HG03460 (cell line): Measurements from ENCODE around the gene ANKRD11.

Experiments
- ATAC-seq: cut with Tn5 transposase; IDR thresholded peaks from one replicate; pipeline ENCODE4 v1.9.1; 2021; ENCODE audit not compliant: unreplicated experiment

Gene ANKRD11

GRCh38 chr16:89354325-89354724 is 136.0 kb downstream of the ANKRD11 start:
- no peak for ATAC-seq

- ATAC-seq = no peak
These were observed 138.2 kb downstream of the ANKRD11 start for GRCh38 chr16:89352091-89352681.

- no peak for ATAC-seq
These were observed 138.7 kb downstream of the ANKRD11 start for GRCh38 chr16:89351645-89352044.

- no peak for ATAC-seq
These were observed 139.5 kb downstream of the ANKRD11 start for GRCh38 chr16:89350701-89351380.

GRCh38 chr16:89349947-89350633 is 140.3 kb downstream of the ANKRD11 start:
- ATAC-seq = no peak

GRCh38 chr16:89347807-89348206 is 142.6 kb downstream of the ANKRD11 start:
- no peak for ATAC-seq

- no peak for ATAC-seq
These were observed 143.5 kb downstream of the ANKRD11 start for GRCh38 chr16:89346869-89347268.

GRCh38 chr16:89345642-89346150 is 144.7 kb downstream of the ANKRD11 start:
- ATAC-seq = no peak

GRCh38 chr16:89344846-89345611 is 145.3 kb downstream of the ANKRD11 start:
- no peak for ATAC-seq

GRCh38 chr16:89344458-89344834 is 145.9 kb downstream of the ANKRD11 start:
- no peak for ATAC-seq

- ATAC-seq = no peak
These were observed 146.6 kb downstream of the ANKRD11 start for GRCh38 chr16:89343501-89344457.

GRCh38 chr16:89341697-89342694 is 148.4 kb downstream of the ANKRD11 start:
- no peak for ATAC-seq

GRCh38 chr16:89341279-89341678 is 149.1 kb downstream of the ANKRD11 start:
- ATAC-seq = no peak

- no peak for ATAC-seq
These were observed 151.5 kb downstream of the ANKRD11 start for GRCh38 chr16:89338863-89339262.

- ATAC-seq = no peak
These were observed 152.4 kb downstream of the ANKRD11 start for GRCh38 chr16:89337965-89338364.

- no peak for ATAC-seq
These were observed 154.4 kb downstream of the ANKRD11 start for GRCh38 chr16:89335803-89336485.

- ATAC-seq = no peak
These were observed 155.2 kb downstream of the ANKRD11 start for GRCh38 chr16:89334988-89335802.

GRCh38 chr16:89334461-89334860 is 155.9 kb downstream of the ANKRD11 start:
- ATAC-seq = no peak
